ENCODE data around the gene TMUB2.

DNA sequence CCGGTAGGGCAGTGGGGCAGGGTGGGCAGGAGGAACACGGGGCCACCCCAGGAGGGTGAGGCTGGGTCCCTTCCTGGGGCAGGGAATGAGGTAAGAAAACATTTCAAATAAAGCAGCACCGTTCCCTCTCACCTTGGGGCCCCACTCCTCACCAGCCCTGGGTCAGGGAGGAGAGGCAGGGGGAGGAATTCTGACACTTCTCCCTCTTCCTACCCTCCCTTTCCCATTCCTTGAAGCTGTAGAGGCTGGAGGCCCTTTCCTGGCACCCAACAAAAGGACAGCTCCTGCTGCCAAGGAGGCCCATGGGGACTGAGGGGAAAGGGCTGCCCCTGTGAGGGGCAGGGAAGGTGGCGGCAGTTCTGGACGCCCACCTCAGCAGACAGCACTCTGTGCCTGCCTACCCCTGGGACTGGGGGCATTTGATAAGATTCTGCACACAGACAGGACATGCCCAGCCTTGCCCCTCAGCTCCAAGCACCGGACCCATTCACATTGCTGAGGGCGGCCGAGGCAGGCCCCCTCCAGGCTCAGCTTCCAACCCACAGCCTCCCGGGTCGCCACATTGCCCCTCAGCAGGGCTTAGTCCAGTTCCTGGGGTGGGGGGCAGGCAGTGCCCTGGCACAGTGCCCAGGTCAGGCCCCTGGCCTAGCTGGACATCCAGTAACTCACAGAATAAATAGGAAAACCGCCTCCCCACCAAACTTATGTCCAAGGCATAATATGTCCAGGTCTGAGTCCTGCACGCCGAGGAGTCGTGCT, 6.7 kb downstream of the TMUB2 start:
- TF ChIP-seq TAF1 (IDR thresholded peaks at IDR 0.05; ENCODE audit: low read depth, low read length) (no peak), POLR2A (IDR thresholded peaks at IDR 0.05; ENCODE audit: low read depth, low read length) (no peak), POLR2AphosphoS5 (IDR thresholded peaks at IDR 0.05; ENCODE audit: low read depth, low read length) (no peak), POU2F2 (IDR thresholded peaks at IDR 0.05; ENCODE audit: low read depth, low read length) (no peak), SPI1 (IDR thresholded peaks at IDR 0.05; ENCODE audit: low read depth, low read length) (no peak)

Data from GM12891 (cell line).